Spinal cord (tissue), 10 donors: ENCODE data around the gene HAPLN2. TPM values are rescaled to one million over a fixed set of nuclear protein-coding genes. Genes with fewer than 3 reads are reported as not detected.

Experiments
- DNase-seq, 6 donors: peaks; one replicate each; pipeline versions ENCODE4 v3.0.0 to v3.0.0-alpha.2; 2013 to 2015; ENCODE audit warnings: low spot score in 6 of 6, low read depth in 4 of 6
- H3K27ac ChIP-seq: one replicate; pipeline ENCODE4 v1.5.1; 2013; ENCODE audit warnings: low read depth, low read length, control low read depth
- H3K27me3 ChIP-seq: one replicate; pipeline ENCODE4 v1.6.1; 2013; ENCODE audit warnings: low read length; ENCODE audit not compliant: control insufficient read depth, insufficient read depth
- H3K36me3 ChIP-seq: one replicate; pipeline ENCODE4 v1.6.1; 2013; ENCODE audit warnings: low read length; ENCODE audit not compliant: control insufficient read depth, insufficient read depth
- H3K4me1 ChIP-seq: one replicate; pipeline ENCODE4 v1.6.1; 2013; ENCODE audit warnings: low read length; ENCODE audit not compliant: control insufficient read depth, insufficient read depth
- H3K4me3 ChIP-seq: one replicate; pipeline ENCODE4 v1.5.1; 2013; ENCODE audit warnings: low read depth, low read length, control low read depth
- H3K9me3 ChIP-seq: one replicate; pipeline ENCODE4 v1.6.1; 2013; ENCODE audit warnings: low read length; ENCODE audit not compliant: control insufficient read depth, insufficient read depth
- WGBS: methylation state at CpG from one replicate; pipeline ENCODE4 v1.1.5; 2013; ENCODE audit warnings: missing lambda C conversion rate; ENCODE audit not compliant: insufficient coverage; 5-methylcytosine and 5-hydroxymethylcytosine counted together
- polyA plus RNA-seq, 2 donors: library from polyadenylated mRNA; unstranded; fragments of 120-200 nt; gene quantifications; one replicate each; pipeline ENCODE4 v1.2.1, GENCODE V29; 2013; ENCODE audit not compliant: insufficient read length in 2 of 2
- total RNA-seq, 2 donors: library from RNA; depleted of rRNA in 1 of 2; stranded (reverse); fragments of 120-200 nt in 1 of 2; fragments of >200 nt in 1 of 2; gene quantifications; one replicate each; pipeline versions ENCODE4 v1.2.3 to v1.2.4, GENCODE V29; 2013 to 2014
- donor health status: healthy.

HAPLN2 gene
- total and polyA plus RNA-seq, 4 donors: 7.3 to 38.8 (median 23.6) TPM

DNA sequence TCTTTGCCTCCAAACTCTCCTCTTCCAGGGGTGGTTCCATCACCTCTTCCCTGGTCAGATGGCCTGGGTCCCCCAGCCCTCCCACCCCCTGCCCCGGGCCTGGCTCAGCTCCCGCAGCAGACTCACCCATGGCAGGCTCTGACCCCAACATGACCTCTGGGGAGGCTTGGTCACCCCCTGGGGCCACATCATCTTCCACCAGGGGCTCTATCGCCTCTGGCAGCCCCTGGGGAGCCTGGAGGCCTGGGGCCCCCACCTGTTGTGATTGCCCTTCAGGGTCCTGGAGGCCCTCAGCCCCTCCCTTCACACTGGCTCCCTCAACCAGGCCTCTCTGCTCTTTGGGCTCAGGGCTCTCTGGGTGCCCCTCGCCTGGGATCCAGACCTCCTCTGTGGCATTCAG, 51.6 kb downstream of the HAPLN2 start:
- Histone ChIP-seq H3K27ac (peak overlapping the region; percentile 16), H3K4me3 (no peak overlapping the region), H3K36me3 (peaks cover 42% of the 10 kb centered on the region), H3K9me3 (no peaks in the 10 kb centered on the region), H3K27me3 (no peaks in the 10 kb centered on the region), H3K4me1 (peaks cover 86% of the 10 kb centered on the region)
- WGBS: 47% methylated on average over 3 of the region's 4 CpGs
- no peak for DNase-seq

DNA sequence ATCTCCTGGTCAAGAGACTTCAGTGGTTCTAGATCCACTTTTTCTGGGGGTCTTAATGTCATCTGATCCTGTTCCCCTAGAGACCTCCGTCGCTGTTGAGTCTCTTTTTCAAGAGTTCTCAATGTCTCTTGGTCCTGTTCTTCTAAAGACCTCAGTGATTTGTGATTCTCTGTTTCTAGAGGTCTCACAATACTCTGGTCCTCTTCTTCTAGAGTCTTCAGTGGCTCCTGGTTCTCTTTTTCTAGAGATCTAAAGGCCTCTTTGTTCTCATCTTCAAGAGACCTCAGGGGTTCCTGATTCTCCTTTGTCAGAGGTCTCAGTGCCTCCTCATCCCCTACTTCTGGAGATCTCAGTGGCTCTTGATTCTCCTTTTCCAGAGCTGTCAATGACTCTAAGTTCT, 52.6 kb downstream of the HAPLN2 start:
- Histone ChIP-seq H3K27ac (no peak overlapping the region), H3K36me3 (peaks cover 41% of the 10 kb centered on the region), H3K4me3 (no peak overlapping the region), H3K9me3 (no peaks in the 10 kb centered on the region), H3K4me1 (peaks cover 86% of the 10 kb centered on the region), H3K27me3 (peaks cover 4% of the 10 kb centered on the region)
- WGBS: 90% methylated on average over 2 of the region's 2 CpGs
- no peak for DNase-seq

DNA sequence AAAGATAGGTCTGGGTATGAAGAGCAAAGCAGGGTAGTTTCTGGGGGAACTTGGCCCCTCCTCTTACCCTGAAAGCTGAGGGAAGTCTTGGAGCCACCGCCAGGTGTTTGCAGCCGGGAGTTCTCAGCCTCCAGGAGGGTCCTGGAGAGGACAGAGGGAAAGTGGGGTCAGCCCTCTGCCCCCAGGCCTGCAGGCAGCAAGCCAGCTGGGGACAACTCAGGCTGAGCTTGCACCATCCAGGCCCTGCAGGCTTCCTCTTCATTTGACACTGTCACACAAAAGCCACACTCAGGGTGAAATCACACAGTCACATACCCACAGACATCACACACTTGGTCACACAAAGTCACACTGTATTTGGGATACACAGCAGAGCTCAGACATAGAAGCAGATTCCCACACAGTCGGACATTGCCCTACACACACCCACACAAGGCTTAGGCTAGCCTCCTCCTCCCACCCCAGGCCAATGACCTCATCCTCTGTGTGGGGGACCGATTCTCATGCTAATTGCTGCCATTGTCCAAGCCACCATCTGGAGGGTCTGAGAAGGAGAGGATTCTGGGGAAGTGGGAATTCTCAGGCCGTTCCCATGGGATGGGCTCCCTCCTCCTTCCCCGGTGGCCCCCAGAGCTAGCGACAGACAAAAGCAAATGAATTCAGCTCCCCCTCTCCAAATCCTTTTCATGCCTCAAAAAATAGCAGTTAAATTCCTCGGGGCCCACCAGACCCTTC, 54.3 kb downstream of the HAPLN2 start:
- peaks cover 14% of the 10 kb centered on the region for H3K27me3 ChIP-seq
- peak overlapping the region; percentile 10 for H3K4me3 ChIP-seq
- WGBS: 38% methylated on average over 5 of the region's 8 CpGs
- H3K36me3 ChIP-seq: peaks cover 39% of the 10 kb centered on the region
- DNase-seq: peak in 2 of 6 donors; percentile 90 to 91
- peaks cover 81% of the 10 kb centered on the region for H3K4me1 ChIP-seq
- peak overlapping the region; percentile 83 for H3K27ac ChIP-seq
- H3K9me3 ChIP-seq: no peaks in the 10 kb centered on the region

Other genes starting within 250 kb of the HAPLN2 start
- 10 to 100 TPM in 1 of 2 donors, 1 to 10 TPM in 1; 5.7 to 13.2 TPM for gene MEF2D, start 118.6 kb upstream of the HAPLN2 start, total RNA-seq
- gene MEF2D, start 118.6 kb upstream of the HAPLN2 start, polyA plus RNA-seq: 10 to 100 TPM; 21.8 to 28.9 TPM
- gene IQGAP3, start 46.9 kb upstream of the HAPLN2 start, total RNA-seq: 1 to 10 TPM; 4.9 to 7.3 TPM
- 10 to 100 TPM in 1 of 2 donors, 1 to 10 TPM in 1; 6.8 to 10.4 TPM for gene IQGAP3, start 46.9 kb upstream of the HAPLN2 start, polyA plus RNA-seq
- gene TTC24, start 39.7 kb upstream of the HAPLN2 start, total RNA-seq: not detected
- gene TTC24, start 39.7 kb upstream of the HAPLN2 start, polyA plus RNA-seq: not detected
- 100 to 1,000 TPM in 1 of 2 donors, 10 to 100 TPM in 1; 53.5 to 113 TPM for gene NAXE, start 27.6 kb upstream of the HAPLN2 start, total RNA-seq
- 100 to 1,000 TPM; 107 TPM for gene NAXE, start 27.6 kb upstream of the HAPLN2 start, polyA plus RNA-seq
- 1 to 10 TPM; 9.5 to 9.7 TPM for gene GPATCH4, start 17.9 kb upstream of the HAPLN2 start, total RNA-seq
- gene GPATCH4, start 17.9 kb upstream of the HAPLN2 start, polyA plus RNA-seq: 10 to 100 TPM; 41.7 to 44.5 TPM
- gene BCAN, start 22.7 kb downstream of the HAPLN2 start, total RNA-seq: 100 to 1,000 TPM; 181 to 240 TPM
- gene BCAN, start 22.7 kb downstream of the HAPLN2 start, polyA plus RNA-seq: 1,000 to 10,000 TPM in 1 of 2 donors, 100 to 1,000 TPM in 1; 973 to 1,252 TPM
- 10 to 100 TPM; 37.9 to 61.8 TPM for gene NES, start 58.0 kb downstream of the HAPLN2 start, total RNA-seq
- 100 to 1,000 TPM in 1 of 2 donors, 10 to 100 TPM in 1; 96.9 to 111 TPM for gene NES, start 58.0 kb downstream of the HAPLN2 start, polyA plus RNA-seq
- 100 to 1,000 TPM in 1 of 2 donors, 10 to 100 TPM in 1; 35.6 to 482 TPM for gene CRABP2, start 86.2 kb downstream of the HAPLN2 start, total RNA-seq
- 100 to 1,000 TPM in 1 of 2 donors, 10 to 100 TPM in 1; 37.7 to 139 TPM for gene CRABP2, start 86.2 kb downstream of the HAPLN2 start, polyA plus RNA-seq
- 10 to 100 TPM in 1 of 2 donors, 1 to 10 TPM in 1; 8.1 to 27.4 TPM for gene METTL25B, start 109.1 kb downstream of the HAPLN2 start, total RNA-seq
- 10 to 100 TPM; 35.9 to 36.0 TPM for gene METTL25B, start 109.1 kb downstream of the HAPLN2 start, polyA plus RNA-seq
- 10 to 100 TPM in 1 of 2 donors, 1 to 10 TPM in 1; 9.2 to 25.9 TPM for gene ISG20L2, start 109.4 kb downstream of the HAPLN2 start, total RNA-seq
- 10 to 100 TPM; 38.1 to 39.2 TPM for gene ISG20L2, start 109.4 kb downstream of the HAPLN2 start, polyA plus RNA-seq
- 10 to 100 TPM; 22.9 to 61.1 TPM for gene MRPL24, start 121.7 kb downstream of the HAPLN2 start, total RNA-seq
- gene MRPL24, start 121.7 kb downstream of the HAPLN2 start, polyA plus RNA-seq: 10 to 100 TPM; 54.5 to 59.8 TPM
- 100 to 1,000 TPM in 1 of 2 donors, 10 to 100 TPM in 1; 69.8 to 197 TPM for gene HDGF, start 132.3 kb downstream of the HAPLN2 start, total RNA-seq
- 100 to 1,000 TPM; 154 to 161 TPM for gene HDGF, start 132.3 kb downstream of the HAPLN2 start, polyA plus RNA-seq
- 10 to 100 TPM; 23.9 to 37.1 TPM for gene PRCC, start 148.1 kb downstream of the HAPLN2 start, total RNA-seq
- gene PRCC, start 148.1 kb downstream of the HAPLN2 start, polyA plus RNA-seq: 100 to 1,000 TPM; 105 to 110 TPM
- gene SH2D2A, start 197.4 kb downstream of the HAPLN2 start, total RNA-seq: under 1 TPM in 1 of 2 donors, not detected in 1; 0.33 TPM
- gene SH2D2A, start 197.4 kb downstream of the HAPLN2 start, polyA plus RNA-seq: under 1 TPM; 0.51 to 0.53 TPM
- gene INSRR, start 239.7 kb downstream of the HAPLN2 start, total RNA-seq: 1 to 10 TPM in 1 of 2 donors, under 1 TPM in 1; 0.40 to 5.2 TPM
- gene INSRR, start 239.7 kb downstream of the HAPLN2 start, polyA plus RNA-seq: 1 to 10 TPM in 1 of 2 donors, under 1 TPM in 1; 0.70 to 3.4 TPM
- 10 to 100 TPM in 1 of 2 donors, 1 to 10 TPM in 1; 2.6 to 13.5 TPM for gene NTRK1, start 241.4 kb downstream of the HAPLN2 start, total RNA-seq
- gene NTRK1, start 241.4 kb downstream of the HAPLN2 start, polyA plus RNA-seq: 1 to 10 TPM; 1.7 to 2.8 TPM